ENCODE results near the gene GNGT2.

Gene GNGT2

GRCh38 chr17:49210158-49211029, at the start of gene GNGT2, which contains the start of gene ABI3:
GNGT2 (minus strand) TSS chr17:49210574; CDS start chr17:49207422, 3,152 bp downstream.
ABI3 (plus strand) TSS chr17:49210707; CDS start chr17:49210725, 18 bp downstream.
- peak; percentile 37 for DNase-seq (ENCODE audit: low spot score)

- no peak for DNase-seq (ENCODE audit: low spot score)
Measured at GRCh38 chr17:49259663-49260010, 49.3 kb upstream of the GNGT2 start.

- DNase-seq (ENCODE audit: low spot score), result no peak
Measured at GRCh38 chr17:49258394-49258793, 48.0 kb upstream of the GNGT2 start.

DNA sequence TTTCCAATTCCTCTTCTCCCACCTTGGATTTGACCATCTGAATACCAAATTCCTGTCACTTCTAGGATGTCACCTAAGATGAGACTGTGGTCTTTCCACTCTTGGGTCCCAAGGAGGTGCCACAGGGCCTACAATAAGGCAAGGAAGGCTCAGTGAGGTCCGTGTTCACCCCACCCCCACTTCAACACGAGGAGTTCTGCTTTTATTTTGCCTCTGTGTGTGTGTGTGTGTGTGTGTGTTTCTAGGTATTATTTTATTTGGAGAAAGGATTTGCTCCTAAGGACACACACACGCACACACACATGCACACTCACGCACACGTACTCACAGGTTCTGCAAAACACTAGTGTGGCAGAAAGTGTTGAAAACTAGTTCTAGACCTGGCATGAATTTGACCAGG, 44.8 kb upstream of the GNGT2 start:
- DNase-seq (ENCODE audit: low spot score), result no peak

GRCh38 chr17:49254066-49254465, 43.7 kb upstream of the GNGT2 start:
- DNase-seq (ENCODE audit: low spot score), result no peak

DNA sequence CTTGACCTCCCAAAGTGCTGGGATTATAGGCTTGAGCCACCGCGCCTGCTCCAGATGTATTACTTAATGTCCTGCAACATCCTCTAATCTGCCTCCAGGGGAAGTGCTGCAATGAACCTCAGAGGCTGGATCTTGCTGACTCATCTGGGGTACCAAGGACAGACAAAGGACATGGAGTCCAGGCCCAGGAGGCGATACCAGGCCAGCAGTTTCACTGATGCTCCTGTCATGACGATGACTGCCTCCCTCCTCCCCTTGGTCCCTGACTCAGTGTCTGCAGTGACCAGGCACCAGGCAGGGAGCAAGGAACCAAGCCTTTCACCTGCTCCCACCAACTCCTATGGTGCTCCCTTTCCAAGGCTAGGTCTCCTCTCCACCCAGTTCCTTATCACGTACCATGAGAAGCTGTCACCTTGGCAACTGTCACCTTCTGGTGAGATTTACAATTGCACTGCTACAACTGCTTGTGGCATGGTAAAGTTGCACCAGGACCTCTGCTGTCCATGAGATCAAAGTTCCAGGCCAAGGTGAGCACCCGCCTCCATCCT, 41.8 kb upstream of the GNGT2 start:
- DNase-seq (ENCODE audit: low spot score), result no peak

DNA sequence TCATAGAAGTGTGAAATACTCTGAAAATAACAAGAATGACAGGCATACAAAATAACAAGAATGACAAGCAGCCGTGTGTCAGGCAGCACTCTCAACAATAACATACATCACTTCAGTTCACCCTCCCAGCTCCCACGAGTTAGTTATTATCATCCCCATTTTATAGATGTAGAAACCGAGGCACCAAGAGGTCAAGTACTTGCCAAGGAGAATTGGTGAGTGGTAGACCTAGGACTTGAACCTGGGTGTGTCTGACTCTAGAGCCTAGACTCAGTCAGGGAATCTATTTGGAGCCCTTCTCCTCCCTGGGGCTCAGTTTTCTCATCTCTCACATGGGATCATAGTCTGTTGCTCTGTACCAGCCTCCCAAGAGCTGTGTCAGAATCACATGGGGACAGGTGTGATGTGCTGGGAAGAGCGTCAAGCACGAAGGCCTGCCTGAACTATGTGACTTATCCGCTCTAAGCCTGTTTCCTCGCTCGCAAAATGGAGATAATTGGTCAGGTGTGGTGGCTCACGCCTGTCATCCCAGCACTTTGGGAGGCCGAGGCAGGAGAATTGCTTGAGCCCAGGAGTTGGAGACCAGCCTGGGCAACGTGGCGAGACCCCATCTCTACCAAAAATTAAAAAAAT, 39.6 kb upstream of the GNGT2 start:
- DNase-seq (ENCODE audit: low spot score), result no peak

- peak; percentile 58 for DNase-seq (ENCODE audit: low spot score)
Measured at GRCh38 chr17:49249292-49249794, 39.0 kb upstream of the GNGT2 start.

DNA sequence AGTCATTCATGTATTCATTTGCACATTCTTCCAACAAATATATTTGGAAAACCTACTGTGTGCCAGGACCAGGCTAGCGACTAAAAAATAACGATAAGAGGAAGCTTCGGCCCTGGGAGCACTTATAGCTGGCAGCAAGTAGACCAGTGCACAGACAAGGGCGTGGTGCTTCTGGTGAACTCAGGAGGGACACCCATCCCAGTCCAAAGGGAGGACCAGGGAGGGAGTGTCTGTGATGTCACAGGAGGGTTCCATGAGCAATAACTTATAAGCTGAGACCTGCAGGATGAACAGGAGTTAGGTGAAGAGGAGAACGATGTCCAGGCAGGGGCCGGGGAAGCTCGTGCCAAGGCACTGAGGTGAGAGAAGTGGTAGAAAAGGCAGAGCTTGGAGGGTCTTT, 37.6 kb upstream of the GNGT2 start:
- DNase-seq (ENCODE audit: low spot score), result no peak

- DNase-seq (ENCODE audit: low spot score), result no peak
Measured at GRCh38 chr17:49244839-49245238, 34.5 kb upstream of the GNGT2 start.

DNA sequence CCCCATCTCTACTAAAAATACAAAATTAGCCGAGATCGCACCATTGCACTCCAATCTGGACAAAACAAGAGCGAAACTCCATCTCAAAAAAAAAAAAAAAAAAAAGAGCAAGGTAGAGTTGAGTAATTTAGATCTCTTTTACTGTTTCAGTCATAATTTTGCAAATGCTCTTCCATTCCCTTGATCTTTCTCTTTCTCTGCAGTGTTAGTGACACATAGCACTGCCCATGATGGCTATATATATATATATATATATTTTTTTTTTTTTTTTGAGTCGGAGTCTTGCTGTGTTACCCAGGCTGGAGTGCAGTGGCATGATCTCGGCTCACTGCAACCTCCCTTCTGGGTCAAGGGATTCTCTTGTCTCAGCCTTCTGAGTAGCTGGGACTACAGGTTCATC, 32.4 kb upstream of the GNGT2 start:
- no peak for DNase-seq (ENCODE audit: low spot score)

DNA sequence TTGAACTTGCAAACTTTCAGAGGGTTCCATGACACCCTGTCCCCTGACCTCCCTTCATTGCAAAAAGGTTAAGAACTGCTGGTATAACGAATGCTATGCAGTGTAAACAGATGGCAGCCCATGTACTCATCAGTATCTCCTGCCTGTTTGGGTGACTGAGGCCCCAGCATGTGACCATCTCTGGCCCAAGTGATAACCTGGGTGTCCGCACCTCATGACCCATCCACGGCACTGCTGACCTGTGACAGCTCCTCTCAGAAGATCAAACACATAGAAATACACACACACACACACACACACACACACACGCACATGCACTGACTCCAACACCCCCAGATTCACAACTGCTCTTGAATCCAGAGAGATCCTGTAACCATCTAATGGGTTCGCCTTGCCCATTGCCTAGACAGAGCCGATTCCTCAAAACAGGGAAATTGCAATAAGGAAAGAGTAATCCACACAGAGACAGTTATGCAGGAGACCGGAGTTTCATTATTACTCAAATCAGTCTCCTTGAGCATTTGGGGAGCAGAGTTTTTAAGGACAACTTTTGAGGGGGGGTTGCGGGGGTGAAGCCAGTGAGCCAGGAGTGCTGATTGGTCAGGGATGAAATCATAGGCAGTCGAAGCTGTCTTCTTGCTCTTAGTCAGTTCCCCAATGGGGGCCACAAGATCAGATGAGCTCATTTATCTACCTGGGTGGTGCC, 31.5 kb upstream of the GNGT2 start:
- DNase-seq (ENCODE audit: low spot score), result no peak

- no peak for DNase-seq (ENCODE audit: low spot score)
Measured at GRCh38 chr17:49241040-49241439, 30.7 kb upstream of the GNGT2 start.

GRCh38 chr17:49240619-49241018, 30.2 kb upstream of the GNGT2 start:
- DNase-seq (ENCODE audit: low spot score), result no peak

DNA sequence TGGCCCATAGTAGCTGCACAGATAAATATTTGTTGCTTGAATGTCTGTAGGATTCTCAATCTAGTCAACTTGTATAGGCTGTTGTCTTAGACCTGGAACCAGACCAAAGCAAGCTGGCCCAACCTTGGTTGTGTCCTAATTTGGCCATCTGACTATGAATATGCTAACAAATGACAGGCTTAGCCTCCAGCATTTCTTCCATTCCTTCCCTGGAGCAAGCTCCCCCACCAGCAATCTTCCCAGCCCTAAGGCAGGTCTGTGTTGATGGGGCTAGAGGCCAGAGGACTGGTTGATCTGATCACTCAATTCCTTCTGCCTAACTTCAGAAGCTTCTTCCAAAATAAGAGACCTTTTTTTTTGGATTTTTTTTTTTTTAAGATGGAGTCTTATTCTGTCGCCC, 29.6 kb upstream of the GNGT2 start:
- DNase-seq (ENCODE audit: low spot score), result no peak

- DNase-seq (ENCODE audit: low spot score), result no peak
Measured at GRCh38 chr17:49235896-49236295, 25.5 kb upstream of the GNGT2 start.

DNA sequence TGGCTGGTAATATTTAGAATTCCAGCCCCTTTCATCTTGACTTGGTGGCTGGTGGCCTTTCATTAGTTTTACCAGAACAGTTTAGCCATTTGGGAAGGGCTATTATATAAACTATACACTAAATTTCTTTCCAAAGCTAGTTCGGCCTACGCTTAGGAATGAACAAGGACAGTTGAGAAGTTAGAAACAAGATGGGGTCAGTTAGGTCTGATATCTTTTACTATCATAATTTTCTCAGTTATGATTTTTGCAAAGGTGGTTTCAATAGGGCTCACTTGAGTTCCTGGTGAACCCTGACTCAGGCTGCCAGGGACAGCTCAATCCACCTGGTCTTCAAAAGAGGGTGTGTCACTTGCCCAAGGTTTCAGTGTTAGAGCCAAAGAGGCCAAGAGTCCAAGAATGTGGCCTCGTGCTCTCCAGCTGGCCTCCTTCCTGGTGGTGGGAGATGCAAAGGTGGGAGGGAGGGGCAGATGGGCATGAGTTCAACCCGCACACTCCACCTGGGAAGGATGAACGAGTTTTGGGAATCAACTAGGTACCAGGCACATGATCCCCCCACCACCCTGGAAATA, 24.2 kb upstream of the GNGT2 start:
- no peak for DNase-seq (ENCODE audit: low spot score)

DNA sequence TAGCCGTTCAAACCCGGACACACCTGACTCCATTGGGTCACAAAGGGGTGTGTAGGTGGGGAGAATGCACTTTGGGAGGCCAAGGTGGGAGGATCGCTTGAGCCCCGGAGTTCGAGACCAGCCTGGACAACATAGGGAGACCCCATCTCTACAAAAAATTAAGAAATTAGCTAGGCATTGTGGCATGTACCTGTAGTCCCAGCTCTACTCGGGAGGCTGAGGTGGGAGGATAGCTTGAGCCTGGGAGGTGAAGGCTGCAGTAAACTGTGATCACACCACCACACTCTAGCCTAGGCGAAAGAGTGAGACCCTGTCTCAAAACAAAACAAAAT, 21.2 kb upstream of the GNGT2 start:
- no peak for DNase-seq (ENCODE audit: low spot score)

DNA sequence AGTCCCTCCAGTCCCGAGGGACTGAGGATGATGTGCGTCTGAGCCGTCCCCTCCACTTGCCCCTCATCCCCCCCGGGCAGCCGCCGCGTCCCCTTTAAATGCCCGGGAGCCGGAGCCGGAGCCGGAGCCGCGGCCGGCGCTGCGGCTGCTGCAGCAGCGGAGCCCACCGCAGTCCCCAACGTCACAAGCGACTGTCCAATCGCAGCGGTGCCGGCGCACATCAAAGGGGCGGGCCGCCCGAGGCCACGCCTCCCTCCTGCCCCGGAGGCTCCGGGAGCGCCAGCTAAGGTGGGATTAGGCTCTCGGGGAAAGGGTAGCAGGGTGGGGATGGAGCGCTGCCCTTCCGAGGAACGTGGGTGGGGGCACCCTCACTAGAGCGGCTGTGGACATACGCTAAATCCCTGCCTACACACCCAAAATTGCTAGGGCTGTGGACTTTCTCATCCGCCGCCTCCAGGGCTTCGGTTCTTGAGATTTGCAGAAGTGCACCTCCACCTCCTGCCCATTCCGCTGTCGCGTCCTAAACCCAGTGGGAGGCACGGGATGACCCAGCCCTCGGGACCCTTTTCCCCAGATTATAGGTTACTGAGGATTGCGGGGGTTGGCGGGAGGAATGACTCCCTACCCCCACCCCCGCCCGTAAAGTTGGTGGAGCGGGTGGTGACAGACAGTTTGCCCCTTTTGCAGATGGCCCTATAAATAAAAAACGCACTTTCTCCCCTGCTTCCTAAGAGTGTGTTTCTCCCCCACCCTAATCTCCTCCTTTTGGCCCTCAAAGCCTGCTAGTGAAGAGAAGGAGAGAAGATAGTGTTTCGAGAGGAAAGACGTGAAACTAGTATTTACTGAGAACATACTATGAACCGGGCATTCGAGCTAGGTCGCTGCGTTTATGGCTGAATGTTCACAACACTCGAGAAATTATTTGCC, 20.5 kb upstream of the GNGT2 start, which contains the start of gene PHOSPHO1:
TSS of gene PHOSPHO1 (minus strand) at position 152 of the 927 bp plus-strand sequence. CDS start 4,096 bp downstream, outside the sequence.
- peak; percentile 98 for DNase-seq (ENCODE audit: low spot score)

DNA sequence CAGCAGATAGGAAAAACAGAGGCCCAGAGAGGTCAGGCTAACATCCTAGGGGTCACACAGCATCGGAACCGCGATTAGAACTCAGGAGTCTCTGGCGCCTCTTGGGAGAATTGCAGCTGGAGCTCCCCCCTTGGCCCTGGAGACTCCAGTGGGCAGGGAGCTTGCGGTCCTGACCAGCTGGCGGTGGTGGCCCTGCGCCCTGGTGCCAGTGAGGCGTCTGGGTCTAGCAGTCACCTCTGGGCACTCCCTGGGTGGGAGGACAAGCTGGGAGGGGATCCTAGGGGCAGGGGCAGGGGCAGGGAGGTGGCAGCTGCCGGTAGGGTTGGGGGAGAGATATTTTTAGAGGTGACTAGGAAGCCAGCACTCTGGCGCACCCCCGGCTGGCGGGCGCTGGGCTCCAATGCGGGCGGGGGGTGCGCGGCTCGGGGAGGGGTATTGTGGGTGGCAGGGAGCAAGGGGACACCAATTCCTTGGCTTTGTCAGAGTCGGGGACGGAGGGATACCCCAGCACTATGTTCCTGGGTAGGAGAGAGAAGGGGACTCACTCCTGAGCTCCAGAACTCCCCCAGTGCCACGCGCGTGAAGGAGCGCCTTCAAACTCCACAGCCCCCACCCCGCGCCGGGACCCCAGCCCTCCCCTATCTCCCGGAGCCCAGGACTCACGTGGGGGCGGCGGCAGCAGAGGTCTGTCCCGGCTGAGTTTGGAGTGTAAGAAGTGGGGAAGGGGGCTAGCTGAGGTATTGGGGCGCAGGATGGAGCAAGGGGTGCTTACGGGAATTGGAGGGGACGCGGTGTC, 19.6 kb upstream of the GNGT2 start:
- no peak for DNase-seq (ENCODE audit: low spot score)
